Bronchial epithelial cell (primary cell): ENCODE measurements around the gene PDXDC1. TPM values are rescaled to one million over a fixed set of nuclear protein-coding genes. Genes with fewer than 3 reads are reported as not detected.
A peak's percentile ranks its signal among the peaks of the same experiment; 100 is the strongest.
"Not testable (repeated sequence)": the region's sequence is repeated elsewhere in the genome, so short reads cannot be mapped to it uniquely, and the experiment has no call there.

ENCODE experiments used
- DNase-seq: peaks from one replicate; pipeline ENCODE4 v3.0.0-alpha.2; 2010; ENCODE audit warnings: low read depth
- FAIRE-seq: peaks from 2 replicates; lab custom pipeline; 2011; peaks lifted over from hg19 to GRCh38; lab: Jason Lieb, UNC
- H3K27me3 ChIP-seq: 2 replicates; pipeline ENCODE4 v1.5.1; 2011; ENCODE audit warnings: low read length; ENCODE audit not compliant: control insufficient read depth, insufficient read depth
- H3K36me3 ChIP-seq: 2 replicates; pipeline ENCODE4 v1.5.1; 2011; ENCODE audit warnings: low read length; ENCODE audit not compliant: control insufficient read depth, insufficient read depth
- H3K4me3 ChIP-seq: 2 replicates; pipeline ENCODE4 v1.5.1; 2011; ENCODE audit warnings: mild to moderate bottlenecking, low read depth, low read length, control low read depth
- total RNA-seq: library from RNA; depleted of rRNA; stranded (reverse); fragments of >200 nt; gene quantifications from 2 replicates; pipeline ENCODE4 v1.2.1, GENCODE V29; 2014
- TF ChIP-seq, protein P1 (sequence below): IDR thresholded peaks from 2 replicates; pipeline ENCODE4 v1.5.1; 2011; ENCODE audit warnings: mild to moderate bottlenecking, moderate library complexity, low read length, control low read depth, inconsistent platforms; ENCODE audit not compliant: insufficient read depth, severe bottlenecking

The PDXDC1 gene
- total RNA-seq, 1 donor from 2014 or later = 71.9 TPM

DNA sequence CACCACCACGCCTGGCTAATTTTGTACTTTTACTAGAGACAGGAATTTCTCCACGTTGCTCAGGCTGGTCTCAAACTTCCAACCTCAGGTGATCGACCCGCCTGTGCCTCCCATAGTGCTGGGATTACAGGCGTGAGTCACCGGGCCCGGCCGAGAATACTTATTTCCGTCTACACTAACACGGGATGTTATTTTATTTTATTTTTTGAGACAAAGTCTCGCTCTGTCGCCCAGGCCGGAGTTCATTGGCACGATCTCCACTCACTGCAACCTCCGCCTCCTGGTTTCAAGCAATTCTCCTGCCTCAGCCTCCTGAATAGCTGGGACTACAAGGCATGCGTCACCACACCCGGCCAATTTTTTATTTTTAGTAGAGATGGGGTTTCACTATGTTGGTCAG lies 9.5 kb upstream of the PDXDC1 start:
- FAIRE-seq = no peak
- TF ChIP-seq, protein P1, sequence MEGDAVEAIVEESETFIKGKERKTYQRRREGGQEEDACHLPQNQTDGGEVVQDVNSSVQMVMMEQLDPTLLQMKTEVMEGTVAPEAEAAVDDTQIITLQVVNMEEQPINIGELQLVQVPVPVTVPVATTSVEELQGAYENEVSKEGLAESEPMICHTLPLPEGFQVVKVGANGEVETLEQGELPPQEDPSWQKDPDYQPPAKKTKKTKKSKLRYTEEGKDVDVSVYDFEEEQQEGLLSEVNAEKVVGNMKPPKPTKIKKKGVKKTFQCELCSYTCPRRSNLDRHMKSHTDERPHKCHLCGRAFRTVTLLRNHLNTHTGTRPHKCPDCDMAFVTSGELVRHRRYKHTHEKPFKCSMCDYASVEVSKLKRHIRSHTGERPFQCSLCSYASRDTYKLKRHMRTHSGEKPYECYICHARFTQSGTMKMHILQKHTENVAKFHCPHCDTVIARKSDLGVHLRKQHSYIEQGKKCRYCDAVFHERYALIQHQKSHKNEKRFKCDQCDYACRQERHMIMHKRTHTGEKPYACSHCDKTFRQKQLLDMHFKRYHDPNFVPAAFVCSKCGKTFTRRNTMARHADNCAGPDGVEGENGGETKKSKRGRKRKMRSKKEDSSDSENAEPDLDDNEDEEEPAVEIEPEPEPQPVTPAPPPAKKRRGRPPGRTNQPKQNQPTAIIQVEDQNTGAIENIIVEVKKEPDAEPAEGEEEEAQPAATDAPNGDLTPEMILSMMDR = no peak
- H3K4me3 ChIP-seq = no peak overlapping the region
- no peaks in the 10 kb centered on the region for H3K36me3 ChIP-seq
- DNase-seq = no peak
- no peaks in the 10 kb centered on the region for H3K27me3 ChIP-seq

DNA sequence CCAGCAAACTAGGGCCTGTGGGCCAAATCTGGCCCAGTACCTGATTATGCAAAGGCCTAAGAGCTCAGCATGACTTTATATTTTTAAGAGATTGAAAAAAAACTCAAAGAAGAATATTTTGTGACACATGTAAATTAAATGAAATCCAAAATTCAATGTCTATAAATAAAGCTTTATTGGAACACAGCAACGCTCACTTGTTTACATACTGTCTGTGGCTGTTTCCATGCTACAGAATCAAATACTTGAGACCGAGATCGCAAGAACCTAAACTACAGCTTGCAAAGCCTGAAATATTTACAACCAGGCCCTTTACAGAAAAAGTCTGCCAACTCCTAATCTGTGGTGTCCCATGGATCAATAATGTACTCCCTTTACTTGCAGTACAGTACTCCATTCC lies 5.0 kb upstream of the PDXDC1 start:
- not testable (repeated sequence) for FAIRE-seq, H3K36me3 ChIP-seq, DNase-seq, H3K27me3 ChIP-seq, H3K4me3 ChIP-seq

DNA sequence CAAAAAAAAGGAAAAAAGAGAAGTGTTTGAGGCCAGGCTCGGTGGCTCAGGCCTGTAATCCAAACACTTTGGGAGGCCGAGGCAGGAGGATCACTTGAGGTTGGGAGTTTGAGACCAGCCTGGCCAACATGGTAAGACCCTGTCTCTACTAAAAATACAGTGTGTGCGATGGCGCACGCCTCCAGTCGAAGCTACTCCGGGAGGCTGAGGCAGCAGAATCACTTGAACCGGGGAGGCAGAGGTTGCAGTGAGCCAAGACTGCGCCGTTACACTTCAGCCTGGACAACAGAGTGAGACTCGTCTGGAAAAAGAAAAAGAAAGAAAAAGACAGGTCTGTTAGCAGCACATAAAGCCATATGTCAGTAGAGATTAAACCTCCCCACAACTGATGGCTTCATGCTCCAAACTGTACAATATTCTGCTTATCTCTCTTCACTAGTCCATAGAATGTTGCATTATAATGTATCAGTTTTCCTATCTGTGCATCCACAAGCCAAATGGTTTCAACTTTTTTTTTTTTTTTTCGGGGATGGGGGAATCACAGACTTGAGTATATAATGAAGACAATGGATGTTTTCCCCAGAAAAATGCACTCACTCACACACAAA lies 3.1 kb upstream of the PDXDC1 start:
- DNase-seq, H3K36me3 ChIP-seq, FAIRE-seq, H3K4me3 ChIP-seq, H3K27me3 ChIP-seq: not testable (repeated sequence)

DNA sequence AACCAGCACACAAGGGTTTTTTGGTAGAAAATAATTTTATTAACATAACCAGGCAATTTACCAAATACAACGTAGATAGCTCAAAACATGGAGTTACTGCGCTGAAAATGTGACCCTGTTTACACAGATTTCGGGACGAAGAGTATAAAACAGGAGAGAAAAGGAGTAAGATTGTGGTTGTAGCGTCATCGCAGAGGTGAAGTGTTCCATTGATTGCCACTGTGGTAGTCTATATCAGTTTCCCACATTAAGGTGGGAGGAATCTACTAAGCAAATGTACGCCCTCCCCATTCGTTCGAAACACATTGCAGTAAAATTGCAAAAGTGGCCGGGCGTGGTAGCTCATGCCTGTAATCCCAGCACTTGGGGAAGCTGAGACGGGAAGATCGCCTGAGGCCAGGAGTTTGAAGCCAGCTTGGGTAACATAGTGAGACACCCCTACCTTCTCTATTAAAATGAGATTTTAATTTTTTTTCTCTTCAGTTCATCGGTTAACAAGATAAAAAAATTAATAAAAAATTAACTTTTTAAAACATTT lies 972 bp upstream of the PDXDC1 start:
- not testable (repeated sequence) for FAIRE-seq, H3K36me3 ChIP-seq, H3K27me3 ChIP-seq
- peak overlapping the region; percentile 98 for H3K4me3 ChIP-seq
- DNase-seq = peak; percentile 22

DNA sequence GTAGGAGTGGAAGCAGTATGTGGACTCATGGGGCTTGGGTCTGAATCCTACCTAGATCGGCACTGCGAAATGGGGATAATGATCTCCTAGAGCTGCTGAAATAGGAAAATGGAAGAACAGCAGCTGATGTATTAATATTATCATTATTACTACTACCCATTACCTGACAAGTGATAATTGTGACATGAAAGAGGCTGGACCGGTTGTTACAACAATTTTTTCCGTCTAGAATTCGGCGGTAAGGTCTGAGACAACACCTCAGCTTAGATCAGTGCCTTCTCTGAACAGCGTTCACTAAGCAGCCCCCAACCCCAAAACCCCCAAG lies 533 bp upstream of the PDXDC1 start:
- H3K27me3 ChIP-seq, H3K36me3 ChIP-seq, FAIRE-seq: not testable (repeated sequence)
- peak; percentile 46 for DNase-seq
- H3K4me3 ChIP-seq = peak overlapping the region; percentile 98

DNA sequence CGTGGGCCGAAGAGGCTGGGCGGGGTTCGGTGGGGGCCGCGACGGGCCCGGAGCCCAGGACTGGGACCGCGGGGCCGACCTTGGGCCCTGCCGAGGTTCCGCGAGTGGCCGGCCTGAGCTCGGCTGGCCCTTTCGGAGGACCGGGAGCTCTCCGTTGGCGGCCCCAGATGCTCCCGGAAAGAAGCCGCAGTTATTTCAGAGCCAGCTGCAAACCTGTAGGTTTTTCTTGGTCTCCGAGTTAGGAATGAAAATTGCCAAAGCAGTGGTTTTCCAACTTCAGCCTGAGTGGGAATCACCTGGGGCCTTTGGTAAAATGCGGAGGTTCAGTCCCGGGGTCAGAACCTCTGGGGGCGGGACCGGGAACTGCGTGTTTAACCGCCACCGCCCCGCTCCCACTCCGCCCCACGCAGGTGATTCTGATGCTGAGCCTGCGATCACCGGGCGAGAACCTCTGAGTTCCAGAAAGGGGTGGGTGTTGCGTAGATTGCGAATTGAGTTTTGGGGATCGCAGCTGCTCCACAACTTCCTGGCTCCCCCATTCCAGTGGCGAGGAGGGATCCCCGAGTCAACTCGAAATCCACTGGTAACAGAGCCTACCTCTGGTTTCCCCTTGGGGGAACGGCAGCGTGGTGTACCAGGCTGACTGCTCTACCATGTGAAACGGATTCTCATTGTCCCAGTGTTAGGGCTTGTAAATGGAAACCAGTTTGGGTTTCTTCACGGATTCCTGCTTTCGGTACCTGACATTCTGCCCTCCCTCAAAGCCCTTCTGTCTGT lies 780 bp downstream of the PDXDC1 start:
- peak; percentile 22 for DNase-seq
- H3K36me3 ChIP-seq, FAIRE-seq, H3K27me3 ChIP-seq: not testable (repeated sequence)
- TF ChIP-seq, protein P1 = peak; percentile 3
- H3K4me3 ChIP-seq = peak overlapping the region; percentile 98

DNA sequence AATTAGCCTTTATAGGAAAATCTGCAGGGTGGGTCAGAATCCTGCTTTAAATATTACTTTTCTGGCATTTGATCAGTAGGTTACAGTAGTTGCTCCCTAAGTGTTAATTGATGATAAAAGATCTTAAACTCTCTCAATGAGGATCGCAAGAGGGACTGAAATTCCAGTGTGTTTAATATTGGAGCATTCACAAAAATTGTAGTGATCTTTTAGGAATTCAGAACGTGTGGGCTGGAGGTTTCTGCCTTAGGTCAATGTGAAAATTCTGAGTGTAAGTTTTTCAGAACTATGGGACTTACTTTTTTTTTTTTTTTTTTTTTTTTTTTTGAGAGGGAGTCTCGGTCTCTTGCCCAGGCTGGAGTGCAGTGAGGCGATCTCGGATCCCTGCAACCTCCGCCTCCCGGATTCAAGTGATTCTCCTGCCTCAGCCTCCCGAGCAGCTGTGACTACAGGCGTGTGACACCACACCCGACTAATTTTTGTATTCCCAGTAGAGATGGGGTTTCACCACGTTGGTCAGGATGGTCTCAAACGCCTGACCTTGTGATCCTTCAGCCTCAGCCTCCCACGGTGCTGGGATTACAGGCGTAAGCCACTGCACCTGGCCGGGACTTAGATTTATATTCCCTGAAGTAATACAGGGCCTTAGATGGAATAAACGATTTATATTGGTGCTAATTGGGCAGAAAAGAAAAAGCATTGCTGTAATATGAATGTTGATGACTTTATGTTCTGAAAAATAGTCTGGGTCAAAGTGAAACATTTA lies 2.3 kb downstream of the PDXDC1 start:
- FAIRE-seq = not testable (repeated sequence)

DNA sequence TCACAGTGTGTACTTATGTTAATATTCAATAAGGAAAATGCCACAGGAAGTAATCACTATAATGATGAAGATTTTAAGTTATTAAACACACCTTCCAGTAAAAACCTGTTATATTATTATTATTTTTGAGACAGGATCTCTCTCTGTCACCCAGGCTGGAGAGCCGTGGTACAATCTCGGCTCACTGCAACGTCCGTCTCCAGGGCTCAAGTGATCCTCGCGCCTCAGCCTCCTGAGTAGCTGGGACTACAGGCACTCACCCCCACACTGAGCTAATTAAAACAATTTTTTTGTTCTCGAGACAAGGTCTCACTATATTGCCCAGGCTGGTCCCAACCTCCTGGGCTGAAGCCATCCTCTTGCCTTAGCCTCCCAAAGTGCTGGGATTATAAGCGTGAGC lies 3.5 kb downstream of the PDXDC1 start:
- DNase-seq, H3K36me3 ChIP-seq, H3K4me3 ChIP-seq, H3K27me3 ChIP-seq, FAIRE-seq: not testable (repeated sequence)

More for the DNA sequence above, 2.3 kb downstream of the PDXDC1 start:
- not testable (repeated sequence) for H3K27me3 ChIP-seq, H3K36me3 ChIP-seq, H3K4me3 ChIP-seq, DNase-seq

DNA sequence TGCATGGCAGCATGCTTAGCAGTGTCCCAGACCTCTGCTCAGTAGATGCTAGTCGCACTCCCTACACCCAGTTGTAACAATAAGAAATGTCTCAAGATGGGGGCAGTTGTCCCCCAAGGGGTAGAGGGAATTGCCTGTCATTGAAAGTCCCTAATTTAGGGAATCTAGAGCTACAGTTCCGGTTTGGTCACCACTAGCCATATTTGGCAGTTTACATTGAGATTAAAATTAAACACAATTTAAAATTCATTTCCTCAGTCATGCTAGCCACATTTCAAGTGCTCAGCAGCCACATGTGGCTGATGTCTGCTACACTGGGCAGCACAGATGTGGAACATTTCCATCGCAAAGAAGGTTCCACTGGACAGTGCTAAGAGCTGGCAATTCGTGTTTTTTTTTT lies 4.1 kb downstream of the PDXDC1 start:
- DNase-seq, H3K36me3 ChIP-seq, FAIRE-seq, H3K4me3 ChIP-seq, H3K27me3 ChIP-seq: not testable (repeated sequence)

DNA sequence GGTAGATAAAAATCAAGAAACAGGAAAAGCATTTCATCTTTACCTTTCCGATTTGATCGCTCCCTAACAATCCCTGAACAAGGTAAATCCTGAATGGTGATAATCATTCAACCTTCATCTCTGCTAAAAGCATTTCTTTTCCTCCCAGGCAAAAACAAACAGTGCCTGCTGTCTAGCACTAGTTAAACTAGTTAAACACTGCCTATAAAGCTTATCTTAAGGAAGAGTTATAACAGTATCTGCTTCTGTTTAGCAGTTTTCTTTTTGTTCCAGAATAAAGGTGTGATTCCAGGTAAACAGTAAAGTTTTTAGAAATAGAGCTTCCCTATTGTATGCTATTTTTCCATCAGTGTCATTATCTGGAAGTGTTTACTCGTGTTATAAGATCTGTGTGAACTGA lies 6.4 kb downstream of the PDXDC1 start:
- not testable (repeated sequence) for FAIRE-seq, H3K36me3 ChIP-seq, H3K4me3 ChIP-seq, H3K27me3 ChIP-seq, DNase-seq

DNA sequence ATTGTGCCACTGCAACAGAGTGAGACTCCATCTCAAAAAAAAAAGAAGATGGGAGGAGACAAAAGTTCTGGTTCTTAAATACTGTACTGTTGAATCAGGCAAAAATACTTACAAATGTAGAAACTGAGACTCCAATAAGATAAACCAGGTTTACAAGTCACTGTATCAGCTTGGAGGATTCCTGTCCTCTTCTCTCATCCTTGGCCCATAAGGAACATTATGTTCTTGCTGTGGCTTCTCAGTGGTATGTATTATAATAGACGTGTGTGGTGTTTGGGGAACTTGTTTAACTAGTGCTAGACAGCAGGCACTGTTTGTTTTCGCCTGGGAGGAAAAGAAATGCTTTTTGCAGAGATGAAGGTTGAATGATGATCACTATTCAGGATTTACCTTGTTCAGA lies 7.7 kb downstream of the PDXDC1 start:
- H3K27me3 ChIP-seq, H3K36me3 ChIP-seq, FAIRE-seq, DNase-seq, H3K4me3 ChIP-seq: not testable (repeated sequence)

DNA sequence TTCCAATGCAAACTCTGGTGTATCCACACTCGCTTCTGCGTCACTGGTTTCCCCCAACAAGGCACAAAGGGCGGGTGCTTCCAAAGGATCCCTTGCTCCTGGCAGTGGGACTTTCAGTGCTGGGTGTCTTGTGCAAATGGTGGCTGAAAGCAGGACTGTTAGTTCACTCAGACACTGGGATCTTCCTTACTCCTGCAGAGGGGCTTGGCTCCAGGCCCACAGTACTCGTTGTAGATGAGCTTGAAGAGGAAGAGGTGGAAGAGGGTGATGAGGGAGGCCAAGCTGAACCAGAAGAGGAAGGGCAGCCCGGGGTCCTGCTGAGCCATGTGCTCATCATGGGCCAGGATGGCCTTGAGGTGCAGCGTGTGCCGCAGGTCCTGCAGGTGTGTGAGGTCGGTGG lies 13.3 kb downstream of the PDXDC1 start:
- H3K4me3 ChIP-seq, H3K27me3 ChIP-seq, FAIRE-seq, H3K36me3 ChIP-seq, DNase-seq: not testable (repeated sequence)
